ENCODE measurements around the gene SRRM2. TPM values are rescaled to one million over a fixed set of nuclear protein-coding genes. Genes with fewer than 3 reads are reported as not detected.
"Not testable (repeated sequence)": the region's sequence is repeated elsewhere in the genome, so short reads cannot be mapped to it uniquely, and the experiment has no call there.

SRRM2 gene
- polyA plus RNA-seq, 4 donors, result 392 to 919 (median 636) TPM

GRCh38 chr16:2713985-2714774 lies 38.3 kb upstream of the SRRM2 start:
- DNase-seq (ENCODE audit: low read depth in 4 of 4, low spot score in 2 of 4), result no peak

GRCh38 chr16:2715064-2715463 lies 37.4 kb upstream of the SRRM2 start:
- DNase-seq (ENCODE audit: low read depth in 4 of 4, low spot score in 2 of 4), result no peak

GRCh38 chr16:2715519-2715918 lies 36.9 kb upstream of the SRRM2 start:
- DNase-seq (ENCODE audit: low read depth in 4 of 4, low spot score in 2 of 4), result peak in 3 of 4 donors; percentile 27 to 55 (median 42)

GRCh38 chr16:2715966-2716885 lies 36.2 kb upstream of the SRRM2 start:
- no peak for DNase-seq (ENCODE audit: low read depth in 4 of 4, low spot score in 2 of 4)

- DNase-seq (ENCODE audit: low read depth in 4 of 4, low spot score in 2 of 4), result no peak
Observed at GRCh38 chr16:2716948-2717347, 35.5 kb upstream of the SRRM2 start.

- no peak for DNase-seq (ENCODE audit: low read depth in 4 of 4, low spot score in 2 of 4)
Observed at GRCh38 chr16:2717383-2718263, 34.8 kb upstream of the SRRM2 start.

- DNase-seq (ENCODE audit: low read depth in 4 of 4, low spot score in 2 of 4), result no peak
Observed at GRCh38 chr16:2719328-2720063, 32.9 kb upstream of the SRRM2 start.

- no peak for DNase-seq (ENCODE audit: low read depth in 4 of 4, low spot score in 2 of 4)
Observed at GRCh38 chr16:2720064-2720457, 32.4 kb upstream of the SRRM2 start, which contains the start of gene PRSS27. TSS of gene PRSS27 (minus strand) at chr16:2720224. CDS start at chr16:2720160, 64 bp downstream.

GRCh38 chr16:2720719-2721633 lies 31.5 kb upstream of the SRRM2 start:
- peak in 3 of 4 donors; percentile 53 to 63 (median 55) for DNase-seq (ENCODE audit: low read depth in 4 of 4, low spot score in 2 of 4)

GRCh38 chr16:2721634-2722173 lies 30.7 kb upstream of the SRRM2 start:
- not testable (repeated sequence) for DNase-seq (ENCODE audit: low read depth in 4 of 4, low spot score in 2 of 4)

GRCh38 chr16:2724088-2724676 lies 28.3 kb upstream of the SRRM2 start:
- no peak for DNase-seq (ENCODE audit: low read depth in 4 of 4, low spot score in 2 of 4)

- DNase-seq (ENCODE audit: low read depth in 4 of 4, low spot score in 2 of 4), result no peak
Observed at GRCh38 chr16:2724816-2725348, 27.6 kb upstream of the SRRM2 start.

GRCh38 chr16:2726923-2727322 lies 25.5 kb upstream of the SRRM2 start:
- no peak for DNase-seq (ENCODE audit: low read depth in 4 of 4, low spot score in 2 of 4)

GRCh38 chr16:2728034-2728433 lies 24.4 kb upstream of the SRRM2 start:
- no peak for DNase-seq (ENCODE audit: low read depth in 4 of 4, low spot score in 2 of 4)

- no peak for DNase-seq (ENCODE audit: low read depth in 4 of 4, low spot score in 2 of 4)
Observed at GRCh38 chr16:2734844-2735515, 17.5 kb upstream of the SRRM2 start.

GRCh38 chr16:2736476-2737237 lies 15.8 kb upstream of the SRRM2 start:
- no peak for DNase-seq (ENCODE audit: low read depth in 4 of 4, low spot score in 2 of 4)

- no peak for DNase-seq (ENCODE audit: low read depth in 4 of 4, low spot score in 2 of 4)
Observed at GRCh38 chr16:2737238-2737605, 15.2 kb upstream of the SRRM2 start.
